HK-2 (cell line): ENCODE data around the gene FOXA3.
"Not testable (repeated sequence)": the region's sequence is repeated elsewhere in the genome, so short reads cannot be mapped to it uniquely, and the experiment has no call there.

Experiments
- DNase-seq: peaks from one replicate; pipeline ENCODE4 v3.0.0-alpha.2; 2018; ENCODE audit not compliant: unreplicated experiment

FOXA3 gene

GRCh38 chr19:45828523-45828922, 35.6 kb upstream of the FOXA3 start:
- DNase-seq: no peak

- no peak for DNase-seq
Observed at GRCh38 chr19:45828945-45829344, 35.2 kb upstream of the FOXA3 start.

GRCh38 chr19:45834970-45835369, 29.2 kb upstream of the FOXA3 start:
- DNase-seq: no peak

GRCh38 chr19:45842198-45842597, 21.9 kb upstream of the FOXA3 start:
- DNase-seq: no peak

- DNase-seq: no peak
Observed at GRCh38 chr19:45847663-45848062, 16.5 kb upstream of the FOXA3 start.

DNA sequence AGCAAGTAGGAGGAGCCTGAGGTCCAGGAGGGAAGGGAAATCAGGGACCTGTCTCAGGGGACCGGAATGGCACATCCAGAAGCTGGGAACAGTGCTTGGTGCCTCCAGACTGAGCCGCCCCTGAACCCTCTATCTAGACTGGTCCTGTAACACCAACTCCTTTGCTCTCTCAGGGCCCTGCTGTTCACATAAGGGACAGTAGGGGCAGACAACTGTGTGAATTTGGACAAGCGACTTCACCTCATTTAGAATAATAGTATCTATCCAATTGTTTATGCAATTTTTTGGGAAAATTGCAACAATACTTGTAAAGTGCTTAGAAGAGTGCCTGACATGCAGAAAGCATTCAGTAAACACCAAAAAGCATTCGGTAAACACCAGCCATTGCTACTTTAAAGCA, 15.2 kb upstream of the FOXA3 start:
- DNase-seq: no peak

GRCh38 chr19:45852145-45852750, 11.9 kb upstream of the FOXA3 start:
- no peak for DNase-seq

GRCh38 chr19:45852983-45853382, 11.1 kb upstream of the FOXA3 start:
- DNase-seq: no peak

- DNase-seq: no peak
Observed at GRCh38 chr19:45854167-45854778, 9.9 kb upstream of the FOXA3 start.

GRCh38 chr19:45860359-45861259, 3.5 kb upstream of the FOXA3 start:
- no peak for DNase-seq

GRCh38 chr19:45862271-45862563, 1.9 kb upstream of the FOXA3 start:
- no peak for DNase-seq

DNA sequence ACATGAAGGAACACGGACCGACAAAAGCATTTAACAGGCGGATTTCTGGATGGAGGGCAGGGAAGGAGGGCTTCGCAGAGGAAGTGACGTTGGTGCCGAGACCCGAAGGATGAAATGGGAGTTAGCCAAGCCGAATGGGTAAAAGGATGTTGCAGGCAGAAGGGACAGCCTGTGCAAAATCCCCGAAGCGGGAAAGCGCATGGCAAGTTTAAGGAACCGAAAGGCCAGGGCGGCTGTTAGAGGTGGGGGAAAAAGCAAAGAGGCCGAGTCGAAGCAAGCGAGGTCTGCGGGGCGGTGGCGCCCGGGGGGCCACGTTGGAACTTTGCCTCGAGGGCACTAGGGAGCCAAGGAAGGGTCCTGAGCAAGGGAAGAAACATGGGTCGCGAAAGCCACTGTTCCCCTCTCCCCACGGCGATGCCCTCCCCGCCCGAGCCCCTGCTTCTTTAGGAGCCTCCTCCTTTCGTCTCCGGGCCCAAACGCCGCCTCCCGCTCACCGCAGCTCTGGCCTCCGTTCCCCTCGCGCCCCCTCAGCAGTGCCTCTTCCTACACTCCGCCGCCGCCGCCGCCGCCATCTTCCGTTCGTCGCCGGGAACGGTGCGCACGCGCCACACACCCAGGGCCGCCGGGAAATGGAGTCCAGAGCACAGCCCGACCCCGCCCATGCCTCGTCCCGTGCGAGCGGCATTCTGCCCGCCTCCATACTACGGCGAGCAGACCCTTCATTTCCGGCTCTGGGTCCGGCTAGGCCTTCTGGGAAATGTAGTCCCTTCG, 1.4 kb upstream of the FOXA3 start, which contains the start of gene SYMPK:
TSS of gene SYMPK (minus strand) at position 584 of the 771 bp plus-strand sequence. CDS start 8,652 bp downstream, outside the sequence.
- peak; percentile 99 for DNase-seq

DNA sequence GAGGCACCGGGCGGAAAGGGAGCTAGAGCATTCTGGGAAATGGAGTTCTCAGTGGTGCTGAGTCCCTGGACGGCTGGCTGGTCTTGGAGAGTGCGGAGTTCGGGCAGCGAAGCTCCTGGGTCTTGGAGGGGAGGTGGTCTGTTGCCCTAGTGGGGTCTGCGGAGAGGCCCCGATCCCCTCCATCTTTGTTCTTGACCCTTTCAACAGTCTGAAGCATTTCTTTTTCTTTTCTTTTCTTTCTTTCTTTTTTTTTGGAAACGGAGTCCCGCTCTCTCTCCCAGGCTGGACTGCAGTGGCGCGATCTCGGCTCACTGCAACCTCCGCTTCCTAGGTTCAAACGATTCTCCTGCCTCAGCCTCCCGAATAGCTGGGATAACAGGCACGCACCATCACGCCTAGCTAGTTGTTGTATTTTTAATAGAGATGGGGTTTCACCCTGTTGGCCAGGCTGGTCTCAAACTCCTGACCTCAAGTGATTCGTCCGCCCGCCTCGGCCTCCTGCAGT, 739 bp upstream of the FOXA3 start:
- DNase-seq: no peak

- no peak for DNase-seq
Observed at GRCh38 chr19:45864629-45865082, 530 bp downstream of the FOXA3 start.

- DNase-seq: no peak
Observed at GRCh38 chr19:45865269-45865948, 1.3 kb downstream of the FOXA3 start.

- no peak for DNase-seq
Observed at GRCh38 chr19:45866400-45867176, 2.5 kb downstream of the FOXA3 start.

DNA sequence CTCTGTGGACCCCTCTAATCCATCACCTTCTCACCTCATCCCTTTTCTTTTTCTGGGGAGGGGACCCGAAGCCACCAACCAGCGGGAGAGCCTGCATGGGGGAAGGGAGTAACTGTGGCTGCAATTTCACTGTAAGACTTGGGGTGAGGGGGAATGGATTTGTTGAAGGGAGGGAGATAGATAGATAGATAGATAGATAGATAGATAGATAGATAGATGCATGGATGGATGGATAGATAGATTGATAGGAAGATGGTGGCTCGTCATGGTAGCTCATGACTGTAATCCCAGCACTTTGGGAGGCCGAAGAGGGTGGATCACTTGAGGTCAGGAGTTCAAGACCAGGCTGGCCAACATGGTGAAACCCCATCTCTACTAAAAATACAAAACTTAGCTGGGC, 3.1 kb downstream of the FOXA3 start:
- DNase-seq: not testable (repeated sequence)

GRCh38 chr19:45870798-45871197, 6.7 kb downstream of the FOXA3 start:
- DNase-seq: no peak

- no peak for DNase-seq
Observed at GRCh38 chr19:45872095-45872919, 8.2 kb downstream of the FOXA3 start.
